Upper lobe of left lung (tissue), 6 donors: ENCODE results near the gene KIAA1755. TPM values are rescaled to one million over a fixed set of nuclear protein-coding genes. Genes with fewer than 3 reads are reported as not detected.

Experiments used
- ATAC-seq, 2 donors: fragments of 200-7000 bp; cut with Tn5 transposase; one replicate each; pipeline ENCODE4 v1.9.1; 2022; ENCODE audit warnings: mild to moderate bottlenecking in 2 of 2, moderate library complexity in 2 of 2; ENCODE audit not compliant: low FRiP score in 2 of 2
- DNase-seq, 2 donors: peaks; one replicate each; pipeline ENCODE4 v3.0.0-alpha.2; 2019 to 2020
- H3K27ac ChIP-seq, 4 donors: fragments of 200-600 bp; sonication (generic); one replicate each; pipeline ENCODE4 v1.5.1; 2016 to 2019
- H3K27me3 ChIP-seq, 4 donors: fragments of 200-600 bp; sonication (generic); one replicate each; pipeline ENCODE4 v1.5.1; 2017 to 2019
- H3K36me3 ChIP-seq, 4 donors: fragments of 200-600 bp; sonication (generic); one replicate each; pipeline ENCODE4 v1.5.1; 2016 to 2019
- H3K4me1 ChIP-seq, 4 donors: fragments of 200-600 bp; sonication (generic); one replicate each; pipeline ENCODE4 v1.5.1; 2018 to 2019
- H3K4me3 ChIP-seq, 4 donors: fragments of 200-600 bp; sonication (generic); one replicate each; pipeline ENCODE4 v1.5.1; 2017 to 2019; ENCODE audit warnings: mild to moderate bottlenecking in 2 of 4, moderate library complexity in 1 of 4
- H3K9me3 ChIP-seq, 4 donors: fragments of 200-600 bp; sonication (generic); one replicate each; pipeline ENCODE4 v1.5.1; 2018 to 2019
- EP300 ChIP-seq, 4 donors: sonication (generic); formaldehyde crosslinking; IDR thresholded peaks; one replicate each; pipeline ENCODE4 v1.5.1; 2017; ENCODE audit warnings: antibody characterized with exemption in 4 of 4, control low read depth in 2 of 4
- POLR2A ChIP-seq, 4 donors: fragments of 450-650 bp; IDR thresholded peaks; one replicate each; pipeline ENCODE4 v1.5.1; 2016 to 2017; ENCODE audit warnings: antibody characterized with exemption in 4 of 4, mild to moderate bottlenecking in 2 of 4
- POLR2AphosphoS5 ChIP-seq, 2 donors: sonication (generic); formaldehyde crosslinking; IDR thresholded peaks; one replicate each; pipeline ENCODE4 v1.5.1; 2017; ENCODE audit warnings: antibody characterized with exemption in 2 of 2
- WGBS, 2 donors: methylation state at CpG; one replicate each; pipeline ENCODE4 v1.1.5; 2017 to 2018; 5-methylcytosine and 5-hydroxymethylcytosine counted together
- total RNA-seq, 6 donors: library from RNA; depleted of rRNA in 4 of 6; stranded (reverse); fragments of >200 nt in 4 of 6; gene quantifications; one replicate each; pipeline versions ENCODE4 v1.1.0 to v1.2.1, GENCODE V29; 2016 to 2021
- TF ChIP-seq, protein P1 (sequence below), 6 experiments: fragments of 450-650 bp in 4 of 6; fragments of 200-600 bp in 2 of 6; sonication (generic) in 2 of 6; IDR thresholded peaks; one replicate each; pipeline ENCODE4 v1.5.1; 2016 to 2019; ENCODE audit warnings: antibody characterized with exemption in 6 of 6
- donor health status: DM: no; HTN: no; CAD: no; lungs with moderate emphysema.
- donor health status: DM: no; HTN: yes; CAD: no; lungs with severe emphysema.

The KIAA1755 gene
- total RNA-seq, 6 donors from 2014 or later: 0.15 to 3.1 (median 1.4) TPM

DNA sequence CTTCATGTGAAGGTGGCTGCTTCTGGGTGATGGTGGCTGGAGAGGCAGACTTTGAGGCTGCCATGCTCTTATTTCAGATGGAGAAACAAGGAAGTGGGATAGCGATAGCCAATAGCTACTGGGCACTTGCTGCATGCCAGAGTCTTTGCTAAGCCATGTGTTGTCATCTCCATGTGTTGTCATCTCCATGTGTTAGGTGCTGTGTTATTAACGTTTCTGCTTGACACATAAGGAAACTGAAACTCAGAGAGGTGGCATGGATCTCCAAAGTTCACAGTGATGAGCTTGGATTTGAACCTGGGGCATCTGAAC is 16.9 kb downstream of the KIAA1755 start:
- no peaks in the 10 kb centered on the region for H3K36me3 ChIP-seq
- H3K9me3 ChIP-seq: peaks cover 11 to 32% (median 15%) of the 10 kb centered on the region in 4 donors
- no peak for DNase-seq
- H3K4me3 ChIP-seq: no peak overlapping the region
- H3K27me3 ChIP-seq: no peaks in the 10 kb centered on the region
- no peaks in the 10 kb centered on the region for H3K4me1 ChIP-seq
- TF ChIP-seq POLR2AphosphoS5 (IDR thresholded peaks at IDR 0.05) (no peak), EP300 (IDR thresholded peaks at IDR 0.05) (no peak), POLR2A (IDR thresholded peaks at IDR 0.05) (no peak)
- TF ChIP-seq, protein P1, sequence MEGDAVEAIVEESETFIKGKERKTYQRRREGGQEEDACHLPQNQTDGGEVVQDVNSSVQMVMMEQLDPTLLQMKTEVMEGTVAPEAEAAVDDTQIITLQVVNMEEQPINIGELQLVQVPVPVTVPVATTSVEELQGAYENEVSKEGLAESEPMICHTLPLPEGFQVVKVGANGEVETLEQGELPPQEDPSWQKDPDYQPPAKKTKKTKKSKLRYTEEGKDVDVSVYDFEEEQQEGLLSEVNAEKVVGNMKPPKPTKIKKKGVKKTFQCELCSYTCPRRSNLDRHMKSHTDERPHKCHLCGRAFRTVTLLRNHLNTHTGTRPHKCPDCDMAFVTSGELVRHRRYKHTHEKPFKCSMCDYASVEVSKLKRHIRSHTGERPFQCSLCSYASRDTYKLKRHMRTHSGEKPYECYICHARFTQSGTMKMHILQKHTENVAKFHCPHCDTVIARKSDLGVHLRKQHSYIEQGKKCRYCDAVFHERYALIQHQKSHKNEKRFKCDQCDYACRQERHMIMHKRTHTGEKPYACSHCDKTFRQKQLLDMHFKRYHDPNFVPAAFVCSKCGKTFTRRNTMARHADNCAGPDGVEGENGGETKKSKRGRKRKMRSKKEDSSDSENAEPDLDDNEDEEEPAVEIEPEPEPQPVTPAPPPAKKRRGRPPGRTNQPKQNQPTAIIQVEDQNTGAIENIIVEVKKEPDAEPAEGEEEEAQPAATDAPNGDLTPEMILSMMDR (IDR thresholded peaks at IDR 0.05): no peak
- no peak overlapping the region for H3K27ac ChIP-seq
- WGBS, 2 donors: 70 to 75% methylated on average over 2 of the region's 2 CpGs
- no peak for ATAC-seq

DNA sequence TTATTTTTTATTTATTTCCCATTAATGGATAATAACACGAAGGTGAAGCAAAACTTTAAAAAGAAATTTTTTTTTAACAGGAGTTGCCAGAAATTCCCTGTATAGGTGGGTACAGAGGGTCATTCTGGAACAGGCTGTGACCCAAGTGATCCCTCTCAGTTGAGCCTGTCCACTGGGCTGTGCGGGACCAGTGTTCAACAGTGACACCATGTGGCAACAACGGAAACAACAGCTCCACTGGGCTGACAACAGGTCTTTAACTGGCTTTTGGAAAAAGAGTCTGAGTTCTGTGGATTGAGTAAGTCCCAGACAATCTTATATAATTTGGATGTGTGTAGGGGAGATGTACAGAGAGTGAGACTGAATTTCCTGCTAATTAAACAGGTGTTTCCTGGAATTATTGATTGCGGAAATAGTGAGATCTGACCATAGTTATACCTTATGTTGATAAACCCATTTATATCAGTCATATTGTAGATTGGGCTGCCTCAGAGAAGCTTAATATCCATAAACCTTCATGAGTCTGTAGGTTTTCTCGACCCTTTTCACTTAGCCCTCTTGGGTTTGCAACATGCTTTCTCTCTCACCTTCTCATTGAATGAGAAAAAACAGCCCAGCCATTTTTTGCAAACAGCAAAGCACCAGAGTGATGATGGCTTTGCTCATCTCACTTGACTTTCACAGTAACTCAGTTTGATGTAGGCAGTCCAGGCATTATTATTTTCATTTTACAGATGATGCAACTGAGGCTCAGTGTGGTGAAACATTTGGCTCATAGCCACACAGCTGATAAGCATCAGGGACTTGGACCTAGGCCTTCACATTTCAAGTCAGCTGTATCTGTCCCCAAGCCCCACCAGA is 17.5 kb downstream of the KIAA1755 start:
- Histone ChIP-seq H3K27ac (no peak overlapping the region), H3K36me3 (no peaks in the 10 kb centered on the region), H3K9me3 (peaks cover 11 to 32% (median 15%) of the 10 kb centered on the region in 4 donors), H3K4me3 (no peak overlapping the region), H3K4me1 (no peaks in the 10 kb centered on the region), H3K27me3 (no peaks in the 10 kb centered on the region)
- ATAC-seq (no peak), DNase-seq (no peak)
- TF ChIP-seq EP300 (IDR thresholded peaks at IDR 0.05): no peak
- 43 to 55% methylated on average over 5 of the region's 5 CpGs for WGBS, 2 donors

DNA sequence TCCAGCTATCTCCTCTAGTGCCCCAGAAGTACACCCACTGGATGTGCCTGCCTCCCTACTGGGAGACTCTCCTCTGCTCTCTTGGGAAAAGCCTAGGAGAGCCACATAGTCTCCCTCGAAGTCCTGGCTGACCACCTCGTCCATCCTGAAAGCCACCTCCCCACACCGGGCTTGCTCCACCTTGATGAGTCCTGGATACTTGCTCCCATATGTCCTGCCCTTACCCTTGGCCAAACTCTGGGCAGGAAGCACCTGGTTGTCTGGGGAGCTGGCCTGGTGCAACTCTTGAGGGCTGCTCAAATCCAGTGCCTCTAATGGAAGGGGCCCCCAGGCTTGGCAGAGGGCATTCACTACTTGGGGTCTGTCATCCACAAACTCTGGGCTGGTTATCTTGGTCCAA is 19.3 kb downstream of the KIAA1755 start:
- Histone ChIP-seq H3K27ac (no peak overlapping the region), H3K9me3 (peaks cover 11 to 32% (median 15%) of the 10 kb centered on the region in 4 donors), H3K4me1 (no peaks in the 10 kb centered on the region), H3K36me3 (no peaks in the 10 kb centered on the region), H3K4me3 (no peak overlapping the region), H3K27me3 (no peaks in the 10 kb centered on the region)
- 98 to 100% methylated on average over 3 of the region's 3 CpGs for WGBS, 2 donors
- ATAC-seq: no peak
- DNase-seq: no peak
- no peak for TF ChIP-seq POLR2AphosphoS5 (IDR thresholded peaks at IDR 0.05)
- TF ChIP-seq, protein P1 (IDR thresholded peaks at IDR 0.05): no peak
- no peak for TF ChIP-seq POLR2A (IDR thresholded peaks at IDR 0.05)
- no peak for TF ChIP-seq EP300 (IDR thresholded peaks at IDR 0.05)

DNA sequence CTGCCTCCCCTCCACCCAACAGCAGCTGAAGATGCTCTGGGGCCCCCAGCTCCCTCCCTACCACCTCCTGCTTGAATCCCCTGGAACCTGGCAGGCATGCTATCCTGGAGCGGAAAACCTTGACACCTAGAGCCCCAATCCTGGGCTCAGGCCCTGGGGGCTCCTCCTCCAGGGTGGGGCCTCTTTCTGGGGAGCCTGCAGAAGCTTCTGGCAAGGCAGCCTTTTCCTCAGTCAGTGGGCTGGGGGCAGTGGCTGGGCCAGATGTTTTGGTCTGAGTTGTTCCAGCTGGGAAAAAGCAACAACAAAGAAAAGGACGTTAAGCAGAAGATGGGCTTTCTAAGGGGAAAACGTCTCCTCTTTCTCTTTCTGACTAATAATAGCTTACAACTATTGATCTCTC is 21.1 kb downstream of the KIAA1755 start:
- Histone ChIP-seq H3K4me3 (no peak overlapping the region), H3K9me3 (peaks cover 11 to 32% (median 15%) of the 10 kb centered on the region in 4 donors), H3K4me1 (no peaks in the 10 kb centered on the region), H3K27me3 (no peaks in the 10 kb centered on the region), H3K36me3 (no peaks in the 10 kb centered on the region), H3K27ac (no peak overlapping the region)
- ATAC-seq (no peak), DNase-seq (no peak)
- no peak for TF ChIP-seq EP300 (IDR thresholded peaks at IDR 0.05)
- no peak for TF ChIP-seq POLR2AphosphoS5 (IDR thresholded peaks at IDR 0.05)
- no peak for TF ChIP-seq POLR2A (IDR thresholded peaks at IDR 0.05)
- TF ChIP-seq, protein P1 (IDR thresholded peaks at IDR 0.05): no peak
- 29 to 47% methylated on average over 2 to 3 of the region's 3 CpGs for WGBS, 2 donors

DNA sequence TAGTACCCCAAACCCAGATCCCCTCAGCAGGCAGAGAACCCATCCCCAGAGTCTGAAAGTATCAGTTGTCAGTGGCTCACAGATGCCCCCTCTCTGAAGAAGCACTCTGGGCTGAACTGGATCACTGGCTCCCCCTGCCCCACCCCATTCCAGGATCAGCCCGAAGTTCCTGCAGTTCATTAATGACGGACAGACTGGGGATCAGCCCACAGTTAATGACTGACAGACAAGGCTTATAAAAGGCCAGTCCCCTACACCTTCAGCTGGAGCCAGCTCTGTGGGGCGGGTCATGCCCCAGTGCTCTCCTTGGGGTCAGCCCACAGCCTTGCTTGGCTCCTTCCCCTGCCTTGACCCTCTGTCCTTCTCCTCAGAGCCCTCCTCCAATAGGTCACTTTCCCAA is 21.7 kb downstream of the KIAA1755 start:
- Histone ChIP-seq H3K36me3 (no peaks in the 10 kb centered on the region), H3K4me1 (no peaks in the 10 kb centered on the region), H3K27ac (no peak overlapping the region), H3K4me3 (no peak overlapping the region), H3K9me3 (peaks cover 11 to 30% (median 15%) of the 10 kb centered on the region in 4 donors), H3K27me3 (no peaks in the 10 kb centered on the region)
- TF ChIP-seq EP300 (IDR thresholded peaks at IDR 0.05): no peak
- no peak for TF ChIP-seq POLR2AphosphoS5 (IDR thresholded peaks at IDR 0.05)
- TF ChIP-seq, protein P1 (IDR thresholded peaks at IDR 0.05): no peak
- TF ChIP-seq POLR2A (IDR thresholded peaks at IDR 0.05): no peak
- DNase-seq (no peak), ATAC-seq (no peak)
- 40 to 50% methylated on average over 3 of the region's 3 CpGs for WGBS, 2 donors
